ENCODE results near the gene CBFA2T2.
"Not testable (repeated sequence)": the region's sequence is repeated elsewhere in the genome, so short reads cannot be mapped to it uniquely, and the experiment has no call there.

Gene CBFA2T2

GRCh38 chr20:33645072-33645358 lies 155.1 kb downstream of the CBFA2T2 start:
- Histone ChIP-seq H3K27ac (ENCODE audit: insufficient read depth in 1 of 2, low read depth in 1 of 2, low read length in 2 of 2, poor library complexity in 1 of 2, severe bottlenecking in 2 of 2) (no peak overlapping the region), H3K4me1 (ENCODE audit: control extremely low read depth in 1 of 4, control insufficient read depth in 4 of 4, insufficient read depth in 4 of 4, low read length in 3 of 4) (no peaks in the 10 kb centered on the region), H3K9me3 (ENCODE audit: control extremely low read depth in 1 of 5, control insufficient read depth in 4 of 5, insufficient read depth in 2 of 5, low read depth in 1 of 5, low read length in 4 of 5) (no peaks in the 10 kb centered on the region), H3K36me3 (ENCODE audit: control insufficient read depth in 4 of 4, insufficient read depth in 4 of 4, low read length in 3 of 4) (peaks cover 7 to 48% (median 31%) of the 10 kb centered on the region in 4 experiments), H3K4me3 (ENCODE audit: control insufficient read depth in 1 of 7, extremely low read depth in 1 of 7, insufficient read depth in 4 of 7, low read depth in 2 of 7, low read length in 6 of 7) (no peak overlapping the region), H3K27me3 (replicated peaks in 2 of 5; ENCODE audit: control insufficient read depth in 4 of 5, insufficient read depth in 5 of 5, low read length in 4 of 5) (no peaks in the 10 kb centered on the region)
- 79% methylated on average over 3 of the region's 4 CpGs for WGBS (ENCODE audit: insufficient coverage)
- ChIA-PET CTCF (interaction anchor here (1.1 kb wide), 1 partner anchor 22 kb away, joined by 3 read pairs; no protein-coding TSS in a partner anchor), POLR2A (no interaction called here)
- DNase-seq: peak in 1 of 3 donors; percentile 11

GRCh38 chr20:33645396-33645795 lies 155.5 kb downstream of the CBFA2T2 start:
- no peaks in the 10 kb centered on the region for H3K4me1 ChIP-seq (ENCODE audit: control extremely low read depth in 1 of 4, control insufficient read depth in 4 of 4, insufficient read depth in 4 of 4, low read length in 3 of 4)
- H3K36me3 ChIP-seq (ENCODE audit: control insufficient read depth in 4 of 4, insufficient read depth in 4 of 4, low read length in 3 of 4): peaks cover 3 to 44% (median 27%) of the 10 kb centered on the region in 4 experiments
- no peak overlapping the region for H3K4me3 ChIP-seq (ENCODE audit: control insufficient read depth in 1 of 7, extremely low read depth in 1 of 7, insufficient read depth in 4 of 7, low read depth in 2 of 7, low read length in 6 of 7)
- ChIA-PET POLR2A (no interaction called here), CTCF (interaction anchor here (1.1 to 1.2 kb wide), 2 partner anchors 22 to 243 kb away, joined by 3 read pairs; no protein-coding TSS in a partner anchor)
- no peaks in the 10 kb centered on the region for H3K9me3 ChIP-seq (ENCODE audit: control extremely low read depth in 1 of 5, control insufficient read depth in 4 of 5, insufficient read depth in 2 of 5, low read depth in 1 of 5, low read length in 4 of 5)
- peak in 2 of 3 donors; percentile 20 to 36 for DNase-seq
- no peaks in the 10 kb centered on the region for H3K27me3 ChIP-seq (replicated peaks in 2 of 5; ENCODE audit: control insufficient read depth in 4 of 5, insufficient read depth in 5 of 5, low read length in 4 of 5)
- no peak overlapping the region for H3K27ac ChIP-seq (ENCODE audit: insufficient read depth in 1 of 2, low read depth in 1 of 2, low read length in 2 of 2, poor library complexity in 1 of 2, severe bottlenecking in 2 of 2)
- 88% methylated on average over 2 of the region's 2 CpGs for WGBS (ENCODE audit: insufficient coverage)

- ChIA-PET POLR2A (no interaction called here), CTCF (interaction anchor here (1.2 kb wide), 1 partner anchor 244 kb away, joined by 3 read pairs; no protein-coding TSS in a partner anchor)
- DNase-seq: no peak
- no peaks in the 10 kb centered on the region for H3K9me3 ChIP-seq (ENCODE audit: control extremely low read depth in 1 of 5, control insufficient read depth in 4 of 5, insufficient read depth in 2 of 5, low read depth in 1 of 5, low read length in 4 of 5)
- H3K27ac ChIP-seq (ENCODE audit: insufficient read depth in 1 of 2, low read depth in 1 of 2, low read length in 2 of 2, poor library complexity in 1 of 2, severe bottlenecking in 2 of 2): no peak overlapping the region
- no peaks in the 10 kb centered on the region for H3K27me3 ChIP-seq (replicated peaks in 2 of 5; ENCODE audit: control insufficient read depth in 4 of 5, insufficient read depth in 5 of 5, low read length in 4 of 5)
- H3K4me1 ChIP-seq (ENCODE audit: control extremely low read depth in 1 of 4, control insufficient read depth in 4 of 4, insufficient read depth in 4 of 4, low read length in 3 of 4): no peaks in the 10 kb centered on the region
- 100% methylated on average over 4 of the region's 5 CpGs for WGBS (ENCODE audit: insufficient coverage)
- H3K4me3 ChIP-seq (ENCODE audit: control insufficient read depth in 1 of 7, extremely low read depth in 1 of 7, insufficient read depth in 4 of 7, low read depth in 2 of 7, low read length in 6 of 7): no peak overlapping the region
- H3K36me3 ChIP-seq (ENCODE audit: control insufficient read depth in 4 of 4, insufficient read depth in 4 of 4, low read length in 3 of 4): peaks cover 3 to 39% (median 23%) of the 10 kb centered on the region in 4 experiments
These were observed 156.3 kb downstream of the CBFA2T2 start for GRCh38 chr20:33646191-33646590.

GRCh38 chr20:33646959-33647602 lies 157.2 kb downstream of the CBFA2T2 start:
- H3K27me3 ChIP-seq (replicated peaks in 2 of 5; ENCODE audit: control insufficient read depth in 4 of 5, insufficient read depth in 5 of 5, low read length in 4 of 5); H3K27ac ChIP-seq (ENCODE audit: insufficient read depth in 1 of 2, low read depth in 1 of 2, low read length in 2 of 2, poor library complexity in 1 of 2, severe bottlenecking in 2 of 2); DNase-seq; H3K9me3 ChIP-seq (ENCODE audit: control extremely low read depth in 1 of 5, control insufficient read depth in 4 of 5, insufficient read depth in 2 of 5, low read depth in 1 of 5, low read length in 4 of 5); H3K4me3 ChIP-seq (ENCODE audit: control insufficient read depth in 1 of 7, extremely low read depth in 1 of 7, insufficient read depth in 4 of 7, low read depth in 2 of 7, low read length in 6 of 7); H3K4me1 ChIP-seq (ENCODE audit: control extremely low read depth in 1 of 4, control insufficient read depth in 4 of 4, insufficient read depth in 4 of 4, low read length in 3 of 4); CTCF ChIA-PET; POLR2A ChIA-PET: not testable (repeated sequence)
- H3K36me3 ChIP-seq (ENCODE audit: control insufficient read depth in 4 of 4, insufficient read depth in 4 of 4, low read length in 3 of 4): peaks cover 3 to 32% (median 22%) of the 10 kb centered on the region in 4 experiments
- 95% methylated on average over 10 of the region's 14 CpGs for WGBS (ENCODE audit: insufficient coverage)

- DNase-seq: no peak
- H3K27me3 ChIP-seq (replicated peaks in 2 of 5; ENCODE audit: control insufficient read depth in 4 of 5, insufficient read depth in 5 of 5, low read length in 4 of 5): no peaks in the 10 kb centered on the region
- POLR2A ChIA-PET: no interaction called here
These were observed 157.9 kb downstream of the CBFA2T2 start for GRCh38 chr20:33647603-33648395.

GRCh38 chr20:33648396-33649004 lies 158.6 kb downstream of the CBFA2T2 start:
- Histone ChIP-seq H3K27ac (ENCODE audit: insufficient read depth in 1 of 2, low read depth in 1 of 2, low read length in 2 of 2, poor library complexity in 1 of 2, severe bottlenecking in 2 of 2) (no peak overlapping the region), H3K4me1 (ENCODE audit: control extremely low read depth in 1 of 4, control insufficient read depth in 4 of 4, insufficient read depth in 4 of 4, low read length in 3 of 4) (peaks cover 0 to 1% (median 0%) of the 10 kb centered on the region in 4 experiments), H3K4me3 (ENCODE audit: control insufficient read depth in 1 of 7, extremely low read depth in 1 of 7, insufficient read depth in 4 of 7, low read depth in 2 of 7, low read length in 6 of 7) (no peak overlapping the region), H3K27me3 (replicated peaks in 2 of 5; ENCODE audit: control insufficient read depth in 4 of 5, insufficient read depth in 5 of 5, low read length in 4 of 5) (no peaks in the 10 kb centered on the region), H3K36me3 (ENCODE audit: control insufficient read depth in 4 of 4, insufficient read depth in 4 of 4, low read length in 3 of 4) (peaks cover 3 to 24% (median 21%) of the 10 kb centered on the region in 4 experiments), H3K9me3 (ENCODE audit: control extremely low read depth in 1 of 5, control insufficient read depth in 4 of 5, insufficient read depth in 2 of 5, low read depth in 1 of 5, low read length in 4 of 5) (no peaks in the 10 kb centered on the region)
- ChIA-PET POLR2A (no interaction called here), CTCF (interaction anchor here (1.0 to 1.2 kb wide), 4 partner anchors 15 to 30 kb away, joined by 3 to 4 read pairs (median 3); partner anchors contain the start of gene ACTL10)
- DNase-seq: no peak
- WGBS (ENCODE audit: insufficient coverage): 98% methylated on average over 14 of the region's 14 CpGs

More at GRCh38 chr20:33647603-33648395, 157.9 kb downstream of the CBFA2T2 start:
- H3K36me3 ChIP-seq (ENCODE audit: control insufficient read depth in 4 of 4, insufficient read depth in 4 of 4, low read length in 3 of 4): peaks cover 3 to 26% (median 22%) of the 10 kb centered on the region in 4 experiments
- H3K4me3 ChIP-seq (ENCODE audit: control insufficient read depth in 1 of 7, extremely low read depth in 1 of 7, insufficient read depth in 4 of 7, low read depth in 2 of 7, low read length in 6 of 7): no peak overlapping the region
- H3K4me1 ChIP-seq (ENCODE audit: control extremely low read depth in 1 of 4, control insufficient read depth in 4 of 4, insufficient read depth in 4 of 4, low read length in 3 of 4): no peaks in the 10 kb centered on the region
- H3K27ac ChIP-seq (ENCODE audit: insufficient read depth in 1 of 2, low read depth in 1 of 2, low read length in 2 of 2, poor library complexity in 1 of 2, severe bottlenecking in 2 of 2): no peak overlapping the region
- 97% methylated on average over 7 of the region's 11 CpGs for WGBS (ENCODE audit: insufficient coverage)
- CTCF ChIA-PET: interaction anchor here (1.0 to 1.1 kb wide), 2 partner anchors 19 to 29 kb away, joined by 3 to 4 read pairs; partner anchors contain the start of gene ACTL10
- no peaks in the 10 kb centered on the region for H3K9me3 ChIP-seq (ENCODE audit: control extremely low read depth in 1 of 5, control insufficient read depth in 4 of 5, insufficient read depth in 2 of 5, low read depth in 1 of 5, low read length in 4 of 5)
